Measurements from ENCODE around the gene CHEK2. TPM values are rescaled to one million over a fixed set of nuclear protein-coding genes. Genes with fewer than 3 reads are reported as not detected.
A peak's percentile ranks its signal among the peaks of the same experiment; 100 is the strongest.
"Not testable (repeated sequence)": the region's sequence is repeated elsewhere in the genome, so short reads cannot be mapped to it uniquely, and the experiment has no call there.

The CHEK2 gene
- total and polyA plus RNA-seq, 4 donors, result 8.6 to 11.9 (median 9.5) TPM

- peak overlapping the region; percentile 86 for H3K4me3 ChIP-seq (ENCODE audit: low read depth, low read length)
- H3K27me3 ChIP-seq (ENCODE audit: control insufficient read depth, insufficient read depth, low read length); H3K36me3 ChIP-seq (ENCODE audit: control insufficient read depth, insufficient read depth, low read length); H3K9me3 ChIP-seq (ENCODE audit: control insufficient read depth, insufficient read depth, low read length); H3K4me1 ChIP-seq (ENCODE audit: control insufficient read depth, insufficient read depth, low read length): not testable (repeated sequence)
- peak in 2 of 6 donors; percentile 19 to 54 for DNase-seq (ENCODE audit: low read depth in 4 of 6, low spot score in 6 of 6)
- H3K27ac ChIP-seq (ENCODE audit: low read depth, low read length), result peak overlapping the region; percentile 33
- WGBS (ENCODE audit: insufficient coverage), result 6% methylated on average over 53 of the region's 58 CpGs
These were observed 62.6 kb downstream of the CHEK2 start for GRCh38 chr22:28678778-28679610.

DNA sequence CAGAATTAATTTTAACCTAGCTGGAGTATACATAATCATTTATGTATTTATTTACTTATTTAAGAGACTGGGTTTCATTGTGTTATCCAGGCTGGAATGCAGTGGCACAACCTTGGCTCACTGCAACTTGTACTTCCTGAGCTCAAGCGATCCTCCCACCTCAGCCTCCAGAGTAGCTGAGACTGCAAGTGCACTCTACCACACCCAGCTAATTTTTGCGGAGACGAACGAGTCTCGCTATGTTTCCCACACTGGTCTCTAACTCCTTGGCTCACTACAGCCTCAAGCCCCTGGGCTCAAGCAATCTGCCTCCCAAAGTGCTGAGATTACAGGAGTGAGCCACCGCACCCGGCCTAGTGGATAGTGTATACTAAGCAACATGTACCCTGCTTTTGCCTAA, 63.5 kb downstream of the CHEK2 start:
- not testable (repeated sequence) for H3K4me1 ChIP-seq (ENCODE audit: control insufficient read depth, insufficient read depth, low read length); H3K9me3 ChIP-seq (ENCODE audit: control insufficient read depth, insufficient read depth, low read length); H3K27ac ChIP-seq (ENCODE audit: low read depth, low read length); H3K36me3 ChIP-seq (ENCODE audit: control insufficient read depth, insufficient read depth, low read length); H3K27me3 ChIP-seq (ENCODE audit: control insufficient read depth, insufficient read depth, low read length); DNase-seq (ENCODE audit: low read depth in 4 of 6, low spot score in 6 of 6); H3K4me3 ChIP-seq (ENCODE audit: low read depth, low read length)
- WGBS (ENCODE audit: insufficient coverage), result 100% methylated on average over 1 of the region's 7 CpGs

- DNase-seq (ENCODE audit: low read depth in 4 of 6, low spot score in 6 of 6), result no peak
These were observed 67.5 kb downstream of the CHEK2 start for GRCh38 chr22:28674121-28674563.

GRCh38 chr22:28670756-28671155, 70.9 kb downstream of the CHEK2 start:
- no peaks in the 10 kb centered on the region for H3K36me3 ChIP-seq (ENCODE audit: control insufficient read depth, insufficient read depth, low read length)
- no peaks in the 10 kb centered on the region for H3K27me3 ChIP-seq (ENCODE audit: control insufficient read depth, insufficient read depth, low read length)
- no peak overlapping the region for H3K4me3 ChIP-seq (ENCODE audit: low read depth, low read length)
- no peak overlapping the region for H3K27ac ChIP-seq (ENCODE audit: low read depth, low read length)
- H3K9me3 ChIP-seq (ENCODE audit: control insufficient read depth, insufficient read depth, low read length), result no peaks in the 10 kb centered on the region
- DNase-seq (ENCODE audit: low read depth in 4 of 6, low spot score in 6 of 6), result no peak
- H3K4me1 ChIP-seq (ENCODE audit: control insufficient read depth, insufficient read depth, low read length), result no peaks in the 10 kb centered on the region
- 100% methylated on average over 1 of the region's 3 CpGs for WGBS (ENCODE audit: insufficient coverage)

More at GRCh38 chr22:28674121-28674563, 67.5 kb downstream of the CHEK2 start:
- Histone ChIP-seq H3K9me3 (ENCODE audit: control insufficient read depth, insufficient read depth, low read length) (no peaks in the 10 kb centered on the region), H3K4me1 (ENCODE audit: control insufficient read depth, insufficient read depth, low read length) (peaks cover 6% of the 10 kb centered on the region), H3K27me3 (ENCODE audit: control insufficient read depth, insufficient read depth, low read length) (no peaks in the 10 kb centered on the region), H3K36me3 (ENCODE audit: control insufficient read depth, insufficient read depth, low read length) (no peaks in the 10 kb centered on the region), H3K4me3 (ENCODE audit: low read depth, low read length) (no peak overlapping the region), H3K27ac (ENCODE audit: low read depth, low read length) (no peak overlapping the region)
- WGBS (ENCODE audit: insufficient coverage), result 75% methylated on average over 2 of the region's 3 CpGs

DNA sequence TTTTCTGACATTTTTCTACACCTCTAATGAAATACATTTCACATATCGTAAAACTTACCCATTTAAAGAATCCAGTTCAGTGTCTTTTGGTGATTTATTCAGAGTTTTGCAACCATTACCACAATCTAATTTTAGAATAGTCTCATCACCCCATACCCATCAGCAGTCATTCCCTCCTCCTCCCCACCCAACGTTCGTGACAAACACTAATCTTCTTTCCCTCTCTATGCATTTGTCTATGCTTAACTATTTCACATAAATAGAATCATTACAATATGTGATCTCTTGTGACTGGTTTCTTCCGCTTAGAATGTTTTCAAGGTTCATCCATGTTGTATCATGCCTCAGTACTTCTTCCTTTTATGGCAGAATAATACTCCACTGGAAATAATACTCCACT, 71.5 kb downstream of the CHEK2 start:
- H3K9me3 ChIP-seq (ENCODE audit: control insufficient read depth, insufficient read depth, low read length), result no peaks in the 10 kb centered on the region
- H3K27me3 ChIP-seq (ENCODE audit: control insufficient read depth, insufficient read depth, low read length), result no peaks in the 10 kb centered on the region
- H3K27ac ChIP-seq (ENCODE audit: low read depth, low read length), result no peak overlapping the region
- H3K4me3 ChIP-seq (ENCODE audit: low read depth, low read length), result no peak overlapping the region
- 80% methylated on average over 1 of the region's 4 CpGs for WGBS (ENCODE audit: insufficient coverage)
- no peaks in the 10 kb centered on the region for H3K4me1 ChIP-seq (ENCODE audit: control insufficient read depth, insufficient read depth, low read length)
- no peak for DNase-seq (ENCODE audit: low read depth in 4 of 6, low spot score in 6 of 6)
- H3K36me3 ChIP-seq (ENCODE audit: control insufficient read depth, insufficient read depth, low read length), result no peaks in the 10 kb centered on the region

- Histone ChIP-seq H3K4me1 (ENCODE audit: control insufficient read depth, insufficient read depth, low read length) (no peaks in the 10 kb centered on the region), H3K9me3 (ENCODE audit: control insufficient read depth, insufficient read depth, low read length) (no peaks in the 10 kb centered on the region), H3K4me3 (ENCODE audit: low read depth, low read length) (no peak overlapping the region), H3K27ac (ENCODE audit: low read depth, low read length) (no peak overlapping the region), H3K27me3 (ENCODE audit: control insufficient read depth, insufficient read depth, low read length) (no peaks in the 10 kb centered on the region), H3K36me3 (ENCODE audit: control insufficient read depth, insufficient read depth, low read length) (no peaks in the 10 kb centered on the region)
- DNase-seq (ENCODE audit: low read depth in 4 of 6, low spot score in 6 of 6), result no peak
- no CpG with 5 or more reads among the region's 2 CpGs for whole genome bisulfite sequencing (ENCODE audit: insufficient coverage)
These were observed 72.2 kb downstream of the CHEK2 start for GRCh38 chr22:28669387-28669786.

- not testable (repeated sequence) for H3K4me1 ChIP-seq (ENCODE audit: control insufficient read depth, insufficient read depth, low read length); H3K4me3 ChIP-seq (ENCODE audit: low read depth, low read length); H3K9me3 ChIP-seq (ENCODE audit: control insufficient read depth, insufficient read depth, low read length); H3K36me3 ChIP-seq (ENCODE audit: control insufficient read depth, insufficient read depth, low read length); H3K27ac ChIP-seq (ENCODE audit: low read depth, low read length); H3K27me3 ChIP-seq (ENCODE audit: control insufficient read depth, insufficient read depth, low read length); DNase-seq (ENCODE audit: low read depth in 4 of 6, low spot score in 6 of 6)
- no CpG with 5 or more reads among the region's 13 CpGs for WGBS (ENCODE audit: insufficient coverage)
These were observed 78.1 kb downstream of the CHEK2 start for GRCh38 chr22:28663569-28663942.

GRCh38 chr22:28658448-28658847, 83.2 kb downstream of the CHEK2 start:
- no peaks in the 10 kb centered on the region for H3K27me3 ChIP-seq (ENCODE audit: control insufficient read depth, insufficient read depth, low read length)
- H3K27ac ChIP-seq (ENCODE audit: low read depth, low read length), result no peak overlapping the region
- no peaks in the 10 kb centered on the region for H3K4me1 ChIP-seq (ENCODE audit: control insufficient read depth, insufficient read depth, low read length)
- DNase-seq (ENCODE audit: low read depth in 4 of 6, low spot score in 6 of 6), result peak in 1 of 6 donors; percentile 13
- no peak overlapping the region for H3K4me3 ChIP-seq (ENCODE audit: low read depth, low read length)
- H3K9me3 ChIP-seq (ENCODE audit: control insufficient read depth, insufficient read depth, low read length), result no peaks in the 10 kb centered on the region
- WGBS (ENCODE audit: insufficient coverage), result 92% methylated on average over 2 of the region's 3 CpGs
- H3K36me3 ChIP-seq (ENCODE audit: control insufficient read depth, insufficient read depth, low read length), result peaks cover 5% of the 10 kb centered on the region

GRCh38 chr22:28656181-28656580, 85.4 kb downstream of the CHEK2 start:
- H3K9me3 ChIP-seq (ENCODE audit: control insufficient read depth, insufficient read depth, low read length), result no peaks in the 10 kb centered on the region
- no peak overlapping the region for H3K27ac ChIP-seq (ENCODE audit: low read depth, low read length)
- H3K4me3 ChIP-seq (ENCODE audit: low read depth, low read length), result no peak overlapping the region
- DNase-seq (ENCODE audit: low read depth in 4 of 6, low spot score in 6 of 6), result peak in 2 of 6 donors; percentile 2 to 59
- no peaks in the 10 kb centered on the region for H3K4me1 ChIP-seq (ENCODE audit: control insufficient read depth, insufficient read depth, low read length)
- no peaks in the 10 kb centered on the region for H3K27me3 ChIP-seq (ENCODE audit: control insufficient read depth, insufficient read depth, low read length)
- H3K36me3 ChIP-seq (ENCODE audit: control insufficient read depth, insufficient read depth, low read length), result peaks cover 5% of the 10 kb centered on the region
- WGBS (ENCODE audit: insufficient coverage), result no CpG with 5 or more reads among the region's 3 CpGs

GRCh38 chr22:28650463-28650862, 91.2 kb downstream of the CHEK2 start:
- H3K4me1 ChIP-seq (ENCODE audit: control insufficient read depth, insufficient read depth, low read length), result no peaks in the 10 kb centered on the region
- no peak overlapping the region for H3K27ac ChIP-seq (ENCODE audit: low read depth, low read length)
- H3K36me3 ChIP-seq (ENCODE audit: control insufficient read depth, insufficient read depth, low read length), result peaks cover 2% of the 10 kb centered on the region
- H3K9me3 ChIP-seq (ENCODE audit: control insufficient read depth, insufficient read depth, low read length), result no peaks in the 10 kb centered on the region
- peak in 1 of 6 donors; percentile 13 for DNase-seq (ENCODE audit: low read depth in 4 of 6, low spot score in 6 of 6)
- H3K4me3 ChIP-seq (ENCODE audit: low read depth, low read length), result no peak overlapping the region
- no peaks in the 10 kb centered on the region for H3K27me3 ChIP-seq (ENCODE audit: control insufficient read depth, insufficient read depth, low read length)

Data from spinal cord (tissue), 10 donors.